ENCODE measurements around the gene ARID1A. TPM values are rescaled to one million over a fixed set of nuclear protein-coding genes. Genes with fewer than 3 reads are reported as not detected.
"Not testable (repeated sequence)": the region's sequence is repeated elsewhere in the genome, so short reads cannot be mapped to it uniquely, and the experiment has no call there.

Gene ARID1A
- total RNA-seq, 2 experiments from 2014 or later = 120 TPM

GRCh38 chr1:26723013-26723991 is 27.5 kb downstream of the ARID1A start:
- peak; percentile 56 for DNase-seq
- Mint-ChIP-seq H3K4me3 (peak overlapping the region; percentile 20), H3K9me3 (no peaks in the 10 kb centered on the region), H3K36me3 (ENCODE audit: low read depth) (peaks cover 32% of the 10 kb centered on the region), H3K27ac (peak overlapping the region; percentile 42), H3K4me1 (peaks cover 85% of the 10 kb centered on the region), H3K27me3 (no peaks in the 10 kb centered on the region)
- POLR2A ChIA-PET = no interaction called here
- CTCF ChIA-PET = interaction anchor here (0.6 to 2.6 kb wide), 5 partner anchors 10 to 413 kb away, joined by 3 to 8 read pairs (median 4); no protein-coding TSS in a partner anchor

DNA sequence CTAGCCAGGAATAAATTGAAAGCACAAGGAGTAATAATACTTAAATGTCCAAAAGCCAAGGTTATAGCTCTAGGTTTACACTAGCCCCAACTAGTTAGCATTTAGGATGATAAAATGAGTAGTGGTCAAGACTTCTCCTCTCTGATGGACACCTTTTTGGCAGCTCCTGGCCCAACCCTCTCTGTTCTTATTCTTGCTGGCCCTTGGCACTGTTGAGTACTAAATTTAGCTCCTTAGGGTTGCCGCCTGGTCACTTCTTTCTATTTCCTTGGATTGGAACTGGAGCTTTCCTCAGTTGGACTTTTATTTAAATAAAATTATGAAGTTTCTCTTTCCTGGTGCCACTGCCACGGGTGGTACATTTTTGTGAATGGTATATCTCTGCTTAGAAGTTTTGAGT is 28.3 kb downstream of the ARID1A start:
- peaks cover 28% of the 10 kb centered on the region for H3K36me3 Mint-ChIP-seq (ENCODE audit: low read depth)
- H3K4me1 Mint-ChIP-seq = peaks cover 84% of the 10 kb centered on the region
- H3K4me3 Mint-ChIP-seq = no peak overlapping the region
- POLR2A ChIA-PET = no interaction called here
- no peaks in the 10 kb centered on the region for H3K27me3 Mint-ChIP-seq
- CTCF ChIA-PET = interaction anchor here (1.0 to 2.6 kb wide), 4 partner anchors 9 to 28 kb away, joined by 3 to 8 read pairs (median 4); no protein-coding TSS in a partner anchor
- no peaks in the 10 kb centered on the region for H3K9me3 Mint-ChIP-seq
- no peak overlapping the region for H3K27ac Mint-ChIP-seq
- DNase-seq = no peak

- Mint-ChIP-seq H3K9me3 (no peaks in the 10 kb centered on the region), H3K4me3 (no peak overlapping the region), H3K27ac (no peak overlapping the region)
These were observed 29.1 kb downstream of the ARID1A start for GRCh38 chr1:26724926-26725325.

GRCh38 chr1:26725904-26726303 is 30.1 kb downstream of the ARID1A start:
- H3K9me3 Mint-ChIP-seq, H3K27ac Mint-ChIP-seq, H3K4me3 Mint-ChIP-seq, DNase-seq, H3K27me3 Mint-ChIP-seq: not testable (repeated sequence)
- Mint-ChIP-seq H3K4me1 (peaks cover 79% of the 10 kb centered on the region), H3K36me3 (ENCODE audit: low read depth) (peaks cover 33% of the 10 kb centered on the region)
- ChIA-PET POLR2A (interaction anchor here (0.6 kb wide), 1 partner anchor 82 kb away, joined by 3 read pairs; no protein-coding TSS in a partner anchor), CTCF (interaction anchor here (1.0 kb wide), 1 partner anchor 20 kb away, joined by 3 read pairs; no protein-coding TSS in a partner anchor)

More at GRCh38 chr1:26724926-26725325, 29.1 kb downstream of the ARID1A start:
- CTCF ChIA-PET = interaction anchor here (0.5 to 2.6 kb wide), 4 partner anchors 8 to 600 kb away, joined by 3 to 8 read pairs (median 4); no protein-coding TSS in a partner anchor
- no peak for DNase-seq
- H3K4me1 Mint-ChIP-seq = peaks cover 83% of the 10 kb centered on the region
- POLR2A ChIA-PET = no interaction called here
- no peaks in the 10 kb centered on the region for H3K27me3 Mint-ChIP-seq
- peaks cover 31% of the 10 kb centered on the region for H3K36me3 Mint-ChIP-seq (ENCODE audit: low read depth)

- H3K4me1 Mint-ChIP-seq = peaks cover 78% of the 10 kb centered on the region
- no peak for DNase-seq
- H3K27ac Mint-ChIP-seq = peak overlapping the region; percentile 28
- no peaks in the 10 kb centered on the region for H3K9me3 Mint-ChIP-seq
- H3K36me3 Mint-ChIP-seq (ENCODE audit: low read depth) = peaks cover 38% of the 10 kb centered on the region
- POLR2A ChIA-PET = no interaction called here
- CTCF ChIA-PET = interaction anchor here (0.6 to 2.0 kb wide), 3 partner anchors 18 to 197 kb away, joined by 3 to 9 read pairs (median 3); partner anchors contain the start of gene RPS6KA1
- no peaks in the 10 kb centered on the region for H3K27me3 Mint-ChIP-seq
- H3K4me3 Mint-ChIP-seq = no peak overlapping the region
These were observed 31.0 kb downstream of the ARID1A start for GRCh38 chr1:26726784-26727183.

- peaks cover 77% of the 10 kb centered on the region for H3K4me1 Mint-ChIP-seq
- no peak overlapping the region for H3K27ac Mint-ChIP-seq
These were observed 31.7 kb downstream of the ARID1A start for GRCh38 chr1:26727476-26727875.

DNA sequence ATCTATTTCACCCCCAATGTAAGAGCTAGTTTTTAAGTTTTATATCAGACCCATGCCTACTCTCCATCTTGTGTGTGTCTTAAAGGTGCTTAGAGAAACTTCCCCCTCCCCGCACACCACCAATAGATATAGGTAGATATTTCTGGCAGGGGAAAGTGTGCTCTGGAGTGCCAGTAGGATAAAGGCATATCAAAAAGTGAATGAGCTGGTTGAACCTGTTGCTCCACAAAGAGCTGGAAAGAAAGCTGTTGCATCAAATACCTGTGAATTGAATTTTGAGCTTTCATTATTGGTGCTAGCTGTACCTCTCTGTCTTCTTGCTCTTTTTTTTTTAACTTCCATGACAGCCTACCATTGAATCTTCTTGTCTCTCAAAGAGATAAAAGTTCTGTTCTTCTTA is 32.8 kb downstream of the ARID1A start:
- Mint-ChIP-seq H3K27me3 (no peaks in the 10 kb centered on the region), H3K4me3 (no peak overlapping the region), H3K9me3 (no peaks in the 10 kb centered on the region), H3K36me3 (ENCODE audit: low read depth) (peaks cover 48% of the 10 kb centered on the region), H3K27ac (no peak overlapping the region), H3K4me1 (peaks cover 77% of the 10 kb centered on the region)
- POLR2A ChIA-PET = no interaction called here
- no peak for DNase-seq
- CTCF ChIA-PET = interaction anchor here (0.6 to 2.5 kb wide), 10 partner anchors 8 to 173 kb away, joined by 3 to 12 read pairs (median 6); partner anchors contain the start of gene ARID1A

More at GRCh38 chr1:26727476-26727875, 31.7 kb downstream of the ARID1A start:
- H3K27me3 Mint-ChIP-seq = no peaks in the 10 kb centered on the region
- ChIA-PET POLR2A (interaction anchor here (0.5 kb wide), 1 partner anchor 102 kb away, joined by 3 read pairs; no protein-coding TSS in a partner anchor), CTCF (interaction anchor here (0.5 to 2.5 kb wide), 12 partner anchors 10 to 198 kb away, joined by 3 to 12 read pairs (median 4); partner anchors contain the start of genes ARID1A and RPS6KA1)
- no peak for DNase-seq
- H3K4me3 Mint-ChIP-seq = no peak overlapping the region
- peaks cover 39% of the 10 kb centered on the region for H3K36me3 Mint-ChIP-seq (ENCODE audit: low read depth)
- no peaks in the 10 kb centered on the region for H3K9me3 Mint-ChIP-seq

- Mint-ChIP-seq H3K4me3 (no peak overlapping the region), H3K9me3 (no peaks in the 10 kb centered on the region), H3K36me3 (ENCODE audit: low read depth) (peaks cover 54% of the 10 kb centered on the region), H3K27ac (no peak overlapping the region), H3K27me3 (no peaks in the 10 kb centered on the region), H3K4me1 (peaks cover 77% of the 10 kb centered on the region)
- POLR2A ChIA-PET = no interaction called here
- CTCF ChIA-PET = interaction anchor here (2.0 to 2.5 kb wide), 4 partner anchors 10 to 28 kb away, joined by 8 to 12 read pairs (median 9); no protein-coding TSS in a partner anchor
- no peak for DNase-seq
These were observed 33.8 kb downstream of the ARID1A start for GRCh38 chr1:26729633-26730032.

DNA sequence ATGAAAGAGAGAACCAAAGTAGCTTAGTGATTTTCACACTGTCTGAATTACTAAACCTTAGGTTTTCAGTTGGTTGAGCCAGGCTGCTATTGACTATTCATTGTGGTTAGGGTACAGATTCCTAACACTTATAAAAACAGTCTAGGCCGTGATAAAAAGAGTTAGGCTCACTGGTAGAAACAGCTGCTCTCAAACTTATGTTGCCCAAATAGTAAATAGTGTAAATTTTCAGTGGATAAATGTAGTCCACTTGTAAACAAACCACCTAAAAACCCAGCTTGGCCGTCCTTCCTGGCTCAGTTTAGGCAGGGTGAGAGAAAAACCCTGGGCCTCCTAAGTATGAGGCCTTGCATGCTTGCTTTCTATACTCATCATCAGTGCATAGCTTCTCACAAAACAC is 34.9 kb downstream of the ARID1A start:
- peaks cover 61% of the 10 kb centered on the region for H3K36me3 Mint-ChIP-seq (ENCODE audit: low read depth)
- no peak overlapping the region for H3K27ac Mint-ChIP-seq
- no peak overlapping the region for H3K4me3 Mint-ChIP-seq
- no peaks in the 10 kb centered on the region for H3K9me3 Mint-ChIP-seq
- H3K27me3 Mint-ChIP-seq = no peaks in the 10 kb centered on the region
- ChIA-PET CTCF (interaction anchor here (0.7 to 1.5 kb wide), 2 partner anchors 28 to 58 kb away, joined by 3 to 5 read pairs; partner anchors contain the start of gene PIGV), POLR2A (no interaction called here)
- DNase-seq = no peak
- H3K4me1 Mint-ChIP-seq = peaks cover 76% of the 10 kb centered on the region

GRCh38 chr1:26731233-26731902 is 35.6 kb downstream of the ARID1A start:
- no peak for DNase-seq
- Mint-ChIP-seq H3K27me3 (no peaks in the 10 kb centered on the region), H3K4me1 (peaks cover 74% of the 10 kb centered on the region), H3K27ac (no peak overlapping the region), H3K4me3 (no peak overlapping the region), H3K36me3 (ENCODE audit: low read depth) (peaks cover 62% of the 10 kb centered on the region), H3K9me3 (no peaks in the 10 kb centered on the region)
- ChIA-PET CTCF (interaction anchor here (0.6 to 1.5 kb wide), 2 partner anchors 25 to 57 kb away, joined by 3 to 5 read pairs; partner anchors contain the start of gene PIGV), POLR2A (interaction anchor here (0.5 kb wide), 1 partner anchor 11 kb away, joined by 7 read pairs; no protein-coding TSS in a partner anchor)

DNA sequence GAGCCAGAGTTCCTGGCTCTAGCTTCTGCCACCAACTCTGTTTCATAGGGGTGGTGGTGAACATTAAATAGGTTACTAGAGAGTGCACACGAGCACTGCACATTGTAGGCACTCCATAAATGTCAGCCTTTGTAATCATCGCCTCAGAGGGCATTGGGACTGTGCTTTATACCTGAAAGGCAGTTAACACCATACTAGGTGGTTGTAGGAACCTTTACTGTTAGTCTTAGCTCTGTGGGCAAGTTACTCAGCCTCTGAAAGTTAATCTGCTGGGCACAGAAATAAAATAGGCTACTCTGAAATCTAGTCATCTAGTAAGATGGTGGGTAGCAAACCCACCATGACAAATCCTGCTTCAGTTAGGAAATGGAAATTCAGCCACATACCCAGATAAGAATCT is 37.6 kb downstream of the ARID1A start:
- no peak for DNase-seq
- peaks cover 64% of the 10 kb centered on the region for H3K4me1 Mint-ChIP-seq
- H3K4me3 Mint-ChIP-seq = no peak overlapping the region
- H3K27ac Mint-ChIP-seq = no peak overlapping the region
- no peaks in the 10 kb centered on the region for H3K27me3 Mint-ChIP-seq
- H3K36me3 Mint-ChIP-seq (ENCODE audit: low read depth) = peaks cover 60% of the 10 kb centered on the region
- ChIA-PET CTCF (interaction anchor here (0.6 to 1.7 kb wide), 2 partner anchors 9 to 104 kb away, joined by 3 to 8 read pairs; no protein-coding TSS in a partner anchor), POLR2A (no interaction called here)
- no peaks in the 10 kb centered on the region for H3K9me3 Mint-ChIP-seq

GRCh38 chr1:26733982-26734381 is 38.2 kb downstream of the ARID1A start:
- H3K36me3 Mint-ChIP-seq (ENCODE audit: low read depth) = peaks cover 60% of the 10 kb centered on the region
- ChIA-PET POLR2A (no interaction called here), CTCF (no interaction called here)
- no peaks in the 10 kb centered on the region for H3K27me3 Mint-ChIP-seq
- H3K4me1 Mint-ChIP-seq = peaks cover 65% of the 10 kb centered on the region
- H3K9me3 Mint-ChIP-seq = no peaks in the 10 kb centered on the region
- DNase-seq = peak; percentile 43
- H3K27ac Mint-ChIP-seq = peak overlapping the region; percentile 56
- no peak overlapping the region for H3K4me3 Mint-ChIP-seq

Data from activated CD4-positive, alpha-beta T cell treated with anti-CD3 and anti-CD28 coated beads, Interleukin-2, amount 10 ng/mL, durations not matched to agents 7 days and 5 days (primary cell).